AG09319 (cell line): ENCODE results near the gene YAP1.

Experiments
- DNase-seq: peaks from one replicate; pipeline ENCODE4 v3.0.0-alpha.2; 2010; ENCODE audit warnings: low read depth; ENCODE audit errors: extremely low read depth
- CTCF ChIP-seq: IDR thresholded peaks from 2 replicates; pipeline ENCODE4 v1.5.1; 2011; ENCODE audit warnings: low read depth, mild to moderate bottlenecking, inconsistent platforms, low read length, moderate library complexity

Gene YAP1

GRCh38 chr11:102148059-102148458 is 37.8 kb downstream of the YAP1 start:
- TF ChIP-seq CTCF = no peak
- no peak for DNase-seq

GRCh38 chr11:102151784-102152525 is 41.7 kb downstream of the YAP1 start:
- DNase-seq = no peak
- TF ChIP-seq CTCF = no peak

GRCh38 chr11:102153082-102153481 is 42.8 kb downstream of the YAP1 start:
- DNase-seq = no peak
- no peak for TF ChIP-seq CTCF

- no peak for TF ChIP-seq CTCF
- no peak for DNase-seq
Measured at GRCh38 chr11:102154806-102155205, 44.6 kb downstream of the YAP1 start.

GRCh38 chr11:102155676-102156075 is 45.4 kb downstream of the YAP1 start:
- no peak for DNase-seq
- no peak for TF ChIP-seq CTCF

GRCh38 chr11:102157219-102157618 is 47.0 kb downstream of the YAP1 start:
- DNase-seq = peak; percentile 28
- no peak for TF ChIP-seq CTCF

GRCh38 chr11:102158164-102158735 is 48.0 kb downstream of the YAP1 start:
- no peak for TF ChIP-seq CTCF
- DNase-seq = no peak
